MM.1S (cell line): ENCODE data around the gene GPR107.
A peak's percentile ranks its signal among the peaks of the same experiment; 100 is the strongest.
"Not testable (repeated sequence)": the region's sequence is repeated elsewhere in the genome, so short reads cannot be mapped to it uniquely, and the experiment has no call there.

Experiments used
- DNase-seq: peaks from one replicate; pipeline ENCODE4 v3.0.0-alpha.2; 2015
- H2AFZ ChIP-seq: fragments of 300-600 bp; sonication (generic); 2 replicates; pipeline ENCODE4 v1.6.0; 2016; ENCODE audit warnings: antibody characterized with exemption, low read length
- H3F3A ChIP-seq: fragments of 300-600 bp; sonication (generic); 2 replicates; pipeline ENCODE4 v1.6.1; 2016; ENCODE audit warnings: mild to moderate bottlenecking, antibody characterized with exemption, low read length, moderate library complexity, mixed read lengths; ENCODE audit not compliant: insufficient read depth
- H3K27ac ChIP-seq: fragments of 300-600 bp; sonication (generic); 2 replicates; pipeline ENCODE4 v1.5.1; 2016; ENCODE audit warnings: mild to moderate bottlenecking, low read length
- H3K27me3 ChIP-seq: fragments of 300-600 bp; sonication (generic); replicated peaks from 2 replicates; pipeline ENCODE4 v1.6.0; 2016; ENCODE audit warnings: low read length; ENCODE audit not compliant: insufficient read depth
- H3K36me3 ChIP-seq: fragments of 300-600 bp; sonication (generic); replicated peaks from 2 replicates; pipeline ENCODE4 v1.6.1; 2016; ENCODE audit warnings: mild to moderate bottlenecking, low read length, mixed read lengths; ENCODE audit not compliant: insufficient read depth
- H3K4me1 ChIP-seq: fragments of 300-600 bp; sonication (generic); 2 replicates; pipeline ENCODE4 v1.6.1; 2016; ENCODE audit warnings: low read length, mixed read lengths
- H3K4me2 ChIP-seq: fragments of 300-600 bp; sonication (generic); 2 replicates; pipeline ENCODE4 v1.6.0; 2016; ENCODE audit warnings: low read depth, low read length
- H3K4me3 ChIP-seq: fragments of 300-600 bp; sonication (generic); 2 replicates; pipeline ENCODE4 v1.5.1; 2016; ENCODE audit warnings: low read length, mixed read lengths
- H3K79me2 ChIP-seq: fragments of 300-600 bp; sonication (generic); 2 replicates; pipeline ENCODE4 v1.6.1; 2016; ENCODE audit warnings: mixed run types, low read length, mixed read lengths
- H3K9ac ChIP-seq: fragments of 300-600 bp; sonication (generic); 2 replicates; pipeline ENCODE4 v1.6.1; 2016; ENCODE audit warnings: low read length, mixed read lengths
- H3K9me2 ChIP-seq: fragments of 300-600 bp; sonication (generic); replicated peaks from 2 replicates; pipeline ENCODE4 v1.6.1; 2016; ENCODE audit warnings: mild to moderate bottlenecking, low read length, mixed read lengths; ENCODE audit not compliant: insufficient read depth
- H3K9me3 ChIP-seq: fragments of 300-600 bp; sonication (generic); replicated peaks from 2 replicates; pipeline ENCODE4 v1.6.1; 2016; ENCODE audit warnings: mild to moderate bottlenecking, low read length, mixed read lengths; ENCODE audit not compliant: insufficient read depth
- H4K20me1 ChIP-seq: fragments of 300-600 bp; sonication (generic); 2 replicates; pipeline ENCODE4 v1.6.1; 2016; ENCODE audit warnings: mild to moderate bottlenecking, low read length, moderate library complexity, mixed read lengths; ENCODE audit not compliant: insufficient read depth
- CTCF ChIP-seq: fragments of 300-600 bp; sonication (generic); IDR thresholded peaks from 2 replicates; pipeline ENCODE4 v1.5.1; 2016; ENCODE audit warnings: antibody characterized with exemption, low read length, mixed read lengths
- EZH2 ChIP-seq: fragments of 300-600 bp; sonication (generic); optimal IDR thresholded peaks from 2 replicates; pipeline ENCODE3; 2017; ENCODE audit warnings: low read depth, mild to moderate bottlenecking, antibody characterized with exemption, low read length, mixed read lengths
- EZH2phosphoT487 ChIP-seq: fragments of 300-600 bp; sonication (generic); IDR thresholded peaks from 2 replicates; pipeline ENCODE4 v1.6.1; 2018; ENCODE audit warnings: antibody characterized with exemption, low read length

Gene GPR107

GRCh38 chr9:130053504-130054324 lies at the start of gene GPR107:
Gene GPR107, plus strand, starts transcription at chr9:130053906. Its CDS starts 27 bp downstream, at chr9:130053933.
- no peak for TF ChIP-seq EZH2

GRCh38 chr9:130003943-130004552 lies 49.7 kb upstream of the GPR107 start:
- Histone ChIP-seq H3K4me1 (no peaks in the 10 kb centered on the region), H3F3A (no peaks in the 10 kb centered on the region; the same call in 1 of the 2 replicates), H4K20me1 (no peaks in the 10 kb centered on the region), H3K9ac (no peak overlapping the region), H3K9me3 (no peaks in the 10 kb centered on the region), H3K27me3 (no peaks in the 10 kb centered on the region), H3K27ac (no peak overlapping the region), H3K79me2 (peaks cover 12% of the 10 kb centered on the region), H3K36me3 (no peaks in the 10 kb centered on the region), H2AFZ (no peak overlapping the region), H3K9me2 (no peaks in the 10 kb centered on the region), H3K4me3 (no peak overlapping the region), H3K4me2 (no peak overlapping the region)
- TF ChIP-seq EZH2phosphoT487 (no peak), CTCF (no peak), EZH2 (no peak)
- no peak for DNase-seq

More at GRCh38 chr9:130053504-130054324, at the start of gene GPR107:
- Histone ChIP-seq H3F3A (0 out of 2 replicates have a peak, but pooled peaks cover 4% of the 10 kb centered on the region), H3K9me3 (no peaks in the 10 kb centered on the region), H3K9ac (peak within 1 kb of the TSS; percentile 88), H2AFZ (peak within 1 kb of the TSS; percentile 87), H3K27me3 (no peaks in the 10 kb centered on the region), H3K79me2 (peaks cover 48% of the 10 kb centered on the region), H3K4me3 (peak within 1 kb of the TSS; percentile 90), H4K20me1 (no peaks in the 10 kb centered on the region), H3K4me2 (peak within 1 kb of the TSS; percentile 93), H3K36me3 (no peaks in the 10 kb centered on the region), H3K27ac (peak within 1 kb of the TSS; percentile 55; the same call in 1 of the 2 replicates), H3K9me2 (no peaks in the 10 kb centered on the region), H3K4me1 (peaks cover 9% of the 10 kb centered on the region; the same call in 1 of the 2 replicates)
- DNase-seq = peak; percentile 61

GRCh38 chr9:130006952-130007351 lies 46.8 kb upstream of the GPR107 start:
- peak overlapping the region; percentile 31; the same call in 1 of the 2 replicates for H3K9ac ChIP-seq
- H3F3A ChIP-seq = peaks cover 11% of the 10 kb centered on the region
- not testable (repeated sequence) for H3K9me3 ChIP-seq, H2AFZ ChIP-seq, H4K20me1 ChIP-seq, H3K9me2 ChIP-seq, H3K27me3 ChIP-seq, H3K4me1 ChIP-seq, H3K4me3 ChIP-seq, H3K36me3 ChIP-seq, DNase-seq
- H3K27ac ChIP-seq = peak overlapping the region; percentile 73
- peaks cover 22% of the 10 kb centered on the region for H3K79me2 ChIP-seq
- H3K4me2 ChIP-seq = peak overlapping the region; percentile 7; the same call in 1 of the 2 replicates

GRCh38 chr9:130008538-130008937 lies 45.2 kb upstream of the GPR107 start:
- H3F3A ChIP-seq = peaks cover 11% of the 10 kb centered on the region
- no peaks in the 10 kb centered on the region for H3K36me3 ChIP-seq
- no peak overlapping the region for H3K4me3 ChIP-seq
- no peak overlapping the region for H3K27ac ChIP-seq
- H4K20me1 ChIP-seq = no peaks in the 10 kb centered on the region
- peaks cover 10% of the 10 kb centered on the region for H3K4me1 ChIP-seq
- H3K9me3 ChIP-seq = no peaks in the 10 kb centered on the region
- no peak for DNase-seq
- no peaks in the 10 kb centered on the region for H3K27me3 ChIP-seq
- no peaks in the 10 kb centered on the region for H3K9me2 ChIP-seq
- peaks cover 22% of the 10 kb centered on the region for H3K79me2 ChIP-seq
- no peak overlapping the region for H3K9ac ChIP-seq
- TF ChIP-seq EZH2 (no peak), CTCF (no peak), EZH2phosphoT487 (no peak)
- H2AFZ ChIP-seq = no peak overlapping the region
- H3K4me2 ChIP-seq = no peak overlapping the region

GRCh38 chr9:130009546-130009945 lies 44.2 kb upstream of the GPR107 start:
- H3K9me2 ChIP-seq, H2AFZ ChIP-seq, H3K36me3 ChIP-seq, DNase-seq, H3K4me1 ChIP-seq, H3K9me3 ChIP-seq, H3K27me3 ChIP-seq, H4K20me1 ChIP-seq, H3K4me3 ChIP-seq: not testable (repeated sequence)
- H3K27ac ChIP-seq = peak overlapping the region; percentile 93; the same call in 1 of the 2 replicates
- H3F3A ChIP-seq = peaks cover 11% of the 10 kb centered on the region
- H3K79me2 ChIP-seq = peaks cover 22% of the 10 kb centered on the region
- H3K4me2 ChIP-seq = peak overlapping the region; percentile 54; the same call in 1 of the 2 replicates
- H3K9ac ChIP-seq = peak overlapping the region; percentile 62; the same call in 1 of the 2 replicates
